Measurements from ENCODE around the gene SPAG16.

Gene SPAG16

GRCh38 chr2:214139630-214140284 lies 855.5 kb downstream of the SPAG16 start:
- Mint-ChIP-seq H3K27me3 (no peaks in the 10 kb centered on the region), H3K9me3 (no peaks in the 10 kb centered on the region), H3K4me3 (no peak overlapping the region), H3K4me1 (no peaks in the 10 kb centered on the region), H3K27ac (no peak overlapping the region)
- DNase-seq: no peak
- no peak for ATAC-seq

- ATAC-seq (no peak), DNase-seq (no peak)
- no peak overlapping the region for H3K27ac Mint-ChIP-seq
- H3K4me3 Mint-ChIP-seq: no peak overlapping the region
- H3K4me1 Mint-ChIP-seq: no peaks in the 10 kb centered on the region
- H3K27me3 Mint-ChIP-seq: no peaks in the 10 kb centered on the region
- H3K9me3 Mint-ChIP-seq: no peaks in the 10 kb centered on the region
Measured at GRCh38 chr2:214156971-214157370, 872.7 kb downstream of the SPAG16 start.

GRCh38 chr2:214158851-214159250 lies 874.6 kb downstream of the SPAG16 start:
- ATAC-seq (no peak), DNase-seq (no peak)
- Mint-ChIP-seq H3K27me3 (no peaks in the 10 kb centered on the region), H3K4me1 (no peaks in the 10 kb centered on the region), H3K27ac (no peak overlapping the region), H3K4me3 (no peak overlapping the region), H3K9me3 (no peaks in the 10 kb centered on the region)

GRCh38 chr2:214169281-214169680 lies 885.0 kb downstream of the SPAG16 start:
- Mint-ChIP-seq H3K4me3 (no peak overlapping the region), H3K4me1 (no peaks in the 10 kb centered on the region), H3K27me3 (no peaks in the 10 kb centered on the region), H3K9me3 (no peaks in the 10 kb centered on the region), H3K27ac (no peak overlapping the region)
- ATAC-seq (no peak), DNase-seq (no peak)

- Mint-ChIP-seq H3K4me3 (no peak overlapping the region), H3K27me3 (no peaks in the 10 kb centered on the region), H3K27ac (no peak overlapping the region), H3K9me3 (no peaks in the 10 kb centered on the region), H3K4me1 (no peaks in the 10 kb centered on the region)
- no peak for DNase-seq
- ATAC-seq: no peak
Measured at GRCh38 chr2:214169736-214170135, 885.5 kb downstream of the SPAG16 start.

- Mint-ChIP-seq H3K27ac (no peak overlapping the region), H3K9me3 (no peaks in the 10 kb centered on the region), H3K27me3 (no peaks in the 10 kb centered on the region), H3K4me3 (no peak overlapping the region), H3K4me1 (no peaks in the 10 kb centered on the region)
- DNase-seq (no peak), ATAC-seq (no peak)
Measured at GRCh38 chr2:214174563-214174962, 890.3 kb downstream of the SPAG16 start.

- ATAC-seq: no peak
- H3K9me3 Mint-ChIP-seq: no peaks in the 10 kb centered on the region
- no peaks in the 10 kb centered on the region for H3K27me3 Mint-ChIP-seq
Measured at GRCh38 chr2:214180071-214180470, 895.8 kb downstream of the SPAG16 start.

GRCh38 chr2:214180686-214181085 lies 896.4 kb downstream of the SPAG16 start:
- Mint-ChIP-seq H3K27me3 (no peaks in the 10 kb centered on the region), H3K27ac (no peak overlapping the region), H3K9me3 (no peaks in the 10 kb centered on the region), H3K4me3 (no peak overlapping the region), H3K4me1 (no peaks in the 10 kb centered on the region)
- no peak for DNase-seq
- no peak for ATAC-seq

More at GRCh38 chr2:214180071-214180470, 895.8 kb downstream of the SPAG16 start:
- no peaks in the 10 kb centered on the region for H3K4me1 Mint-ChIP-seq
- DNase-seq: no peak
- H3K4me3 Mint-ChIP-seq: no peak overlapping the region
- no peak overlapping the region for H3K27ac Mint-ChIP-seq

GRCh38 chr2:214184461-214184860 lies 900.2 kb downstream of the SPAG16 start:
- no peaks in the 10 kb centered on the region for H3K4me1 Mint-ChIP-seq
- DNase-seq: no peak
- no peak overlapping the region for H3K4me3 Mint-ChIP-seq
- H3K27me3 Mint-ChIP-seq: no peaks in the 10 kb centered on the region
- H3K27ac Mint-ChIP-seq: no peak overlapping the region
- ATAC-seq: no peak
- H3K9me3 Mint-ChIP-seq: no peaks in the 10 kb centered on the region

GRCh38 chr2:214185546-214185945 lies 901.3 kb downstream of the SPAG16 start:
- Mint-ChIP-seq H3K27me3 (no peaks in the 10 kb centered on the region), H3K27ac (no peak overlapping the region), H3K4me1 (no peaks in the 10 kb centered on the region), H3K9me3 (no peaks in the 10 kb centered on the region), H3K4me3 (no peak overlapping the region)
- ATAC-seq (no peak), DNase-seq (no peak)

- no peak for ATAC-seq
- no peak for DNase-seq
- H3K4me1 Mint-ChIP-seq: no peaks in the 10 kb centered on the region
- H3K9me3 Mint-ChIP-seq: no peaks in the 10 kb centered on the region
- no peak overlapping the region for H3K4me3 Mint-ChIP-seq
- H3K27me3 Mint-ChIP-seq: no peaks in the 10 kb centered on the region
- H3K27ac Mint-ChIP-seq: no peak overlapping the region
Measured at GRCh38 chr2:214192711-214193110, 908.4 kb downstream of the SPAG16 start.

GRCh38 chr2:214193943-214194342 lies 909.7 kb downstream of the SPAG16 start:
- no peaks in the 10 kb centered on the region for H3K4me1 Mint-ChIP-seq
- ATAC-seq: no peak
- H3K9me3 Mint-ChIP-seq: no peaks in the 10 kb centered on the region
- H3K27ac Mint-ChIP-seq: no peak overlapping the region
- DNase-seq: no peak
- H3K27me3 Mint-ChIP-seq: no peaks in the 10 kb centered on the region
- no peak overlapping the region for H3K4me3 Mint-ChIP-seq

- no peak overlapping the region for H3K4me3 Mint-ChIP-seq
- no peaks in the 10 kb centered on the region for H3K4me1 Mint-ChIP-seq
- H3K27me3 Mint-ChIP-seq: no peaks in the 10 kb centered on the region
Measured at GRCh38 chr2:214196260-214196659, 912.0 kb downstream of the SPAG16 start.

GRCh38 chr2:214201892-214202291 lies 917.6 kb downstream of the SPAG16 start:
- Mint-ChIP-seq H3K4me1 (no peaks in the 10 kb centered on the region), H3K27ac (no peak overlapping the region)
- no peak for ATAC-seq

More at GRCh38 chr2:214196260-214196659, 912.0 kb downstream of the SPAG16 start:
- Mint-ChIP-seq H3K27ac (no peak overlapping the region), H3K9me3 (peaks cover 0 to 4% of the 10 kb centered on the region in 2 donors)
- DNase-seq (no peak), ATAC-seq (no peak)

GRCh38 chr2:214203214-214203613 lies 919.0 kb downstream of the SPAG16 start:
- ATAC-seq: no peak
- Mint-ChIP-seq H3K27ac (peak overlapping the region in 1 of 2 donors; percentile 60), H3K4me3 (no peak overlapping the region), H3K4me1 (no peaks in the 10 kb centered on the region), H3K27me3 (no peaks in the 10 kb centered on the region), H3K9me3 (peaks cover 4 to 7% of the 10 kb centered on the region in 2 donors)
- DNase-seq: no peak

More at GRCh38 chr2:214201892-214202291, 917.6 kb downstream of the SPAG16 start:
- DNase-seq: no peak
- Mint-ChIP-seq H3K27me3 (no peaks in the 10 kb centered on the region), H3K9me3 (peaks cover 4 to 7% of the 10 kb centered on the region in 2 donors), H3K4me3 (no peak overlapping the region)

- ATAC-seq: peak; percentile 18
- no peak for DNase-seq
Measured at GRCh38 chr2:214203744-214204289, 919.6 kb downstream of the SPAG16 start.

GRCh38 chr2:214215107-214215506 lies 930.8 kb downstream of the SPAG16 start:
- Mint-ChIP-seq H3K27me3 (no peaks in the 10 kb centered on the region), H3K4me3 (no peak overlapping the region), H3K4me1 (no peaks in the 10 kb centered on the region), H3K9me3 (no peaks in the 10 kb centered on the region), H3K27ac (no peak overlapping the region)
- ATAC-seq (no peak), DNase-seq (no peak)

More at GRCh38 chr2:214203744-214204289, 919.6 kb downstream of the SPAG16 start:
- Mint-ChIP-seq H3K9me3 (peaks cover 4 to 7% of the 10 kb centered on the region in 2 donors), H3K27ac (no peak overlapping the region), H3K27me3 (no peaks in the 10 kb centered on the region), H3K4me3 (no peak overlapping the region), H3K4me1 (no peaks in the 10 kb centered on the region)
